Epithelial cell of esophagus (primary cell): ENCODE results near the gene SMG9.
A peak's percentile ranks its signal among the peaks of the same experiment; 100 is the strongest.
"Not testable (repeated sequence)": the region's sequence is repeated elsewhere in the genome, so short reads cannot be mapped to it uniquely, and the experiment has no call there.

Source experiments
- DNase-seq: peaks from one replicate; pipeline ENCODE4 v3.0.0; 2010; ENCODE audit warnings: low read depth
- H3K4me3 ChIP-seq: 2 replicates; pipeline ENCODE4 v1.5.1; 2011; ENCODE audit warnings: mild to moderate bottlenecking, low read length, control low read depth
- CTCF ChIP-seq: IDR thresholded peaks from 2 replicates; pipeline ENCODE4 v1.5.1; 2011; ENCODE audit warnings: low read depth, mild to moderate bottlenecking, low read length, control low read depth, inconsistent platforms; ENCODE audit not compliant: insufficient read depth; ENCODE audit errors: missing control alignments

Gene SMG9

DNA sequence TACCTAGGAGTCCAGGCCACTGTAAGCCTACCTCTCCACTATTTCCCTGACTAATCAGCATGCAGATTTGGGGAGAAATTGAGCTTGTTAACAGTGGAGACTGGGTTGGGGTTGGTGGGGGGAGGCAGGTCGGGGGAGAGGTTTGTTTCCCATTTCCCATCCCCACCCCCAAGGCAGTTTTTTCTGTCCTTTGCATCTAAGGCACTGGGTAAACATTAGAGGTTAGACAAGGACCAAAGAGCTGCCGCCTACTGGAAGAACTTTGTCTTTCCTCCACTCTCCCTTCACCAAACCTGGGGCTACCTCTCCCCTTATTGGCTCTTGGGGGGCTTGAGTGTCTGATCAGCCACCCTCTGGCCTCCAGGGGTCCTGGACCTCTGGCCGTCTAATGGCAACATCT is 25.1 kb upstream of the SMG9 start:
- no peak for DNase-seq
- no peak overlapping the region for H3K4me3 ChIP-seq
- TF ChIP-seq CTCF = peak; percentile 21

GRCh38 chr19:43779147-43779819 is 24.5 kb upstream of the SMG9 start:
- H3K4me3 ChIP-seq = no peak overlapping the region
- no peak for DNase-seq
- no peak for TF ChIP-seq CTCF

GRCh38 chr19:43778651-43779050 is 23.9 kb upstream of the SMG9 start:
- no peak for TF ChIP-seq CTCF
- DNase-seq = no peak
- H3K4me3 ChIP-seq = no peak overlapping the region

DNA sequence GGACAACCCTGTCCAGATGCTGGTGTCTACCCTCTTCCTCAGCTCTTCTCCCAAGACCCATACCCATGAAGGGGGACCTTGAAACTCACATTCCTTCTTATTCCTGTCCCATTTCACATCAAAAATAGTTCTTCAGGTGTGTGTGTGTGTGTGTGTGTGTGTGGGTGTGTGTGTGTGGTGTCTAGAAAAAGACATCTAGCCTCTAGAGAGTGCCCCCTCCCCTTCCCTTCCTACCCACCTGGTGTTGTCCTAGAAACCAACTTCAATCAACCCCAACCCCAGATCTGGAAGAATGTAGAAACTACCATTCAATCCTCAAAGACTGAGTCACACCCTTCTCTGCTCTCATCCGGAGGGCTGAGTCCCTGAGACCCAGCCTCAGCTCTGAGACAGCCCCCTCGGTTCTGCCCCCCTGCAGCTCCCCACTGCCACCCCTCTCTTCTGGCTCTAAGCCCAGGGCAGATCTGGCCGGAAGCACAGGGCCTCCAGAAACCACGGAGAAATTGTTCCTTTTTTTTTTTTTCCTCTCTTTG is 22.5 kb upstream of the SMG9 start:
- TF ChIP-seq CTCF = no peak
- no peak overlapping the region for H3K4me3 ChIP-seq
- DNase-seq = no peak

GRCh38 chr19:43776286-43776685 is 21.5 kb upstream of the SMG9 start:
- TF ChIP-seq CTCF = no peak
- DNase-seq = no peak
- H3K4me3 ChIP-seq = no peak overlapping the region

- no peak for DNase-seq
- no peak overlapping the region for H3K4me3 ChIP-seq
- TF ChIP-seq CTCF = no peak
These were observed 20.6 kb upstream of the SMG9 start for GRCh38 chr19:43775299-43775890.

DNA sequence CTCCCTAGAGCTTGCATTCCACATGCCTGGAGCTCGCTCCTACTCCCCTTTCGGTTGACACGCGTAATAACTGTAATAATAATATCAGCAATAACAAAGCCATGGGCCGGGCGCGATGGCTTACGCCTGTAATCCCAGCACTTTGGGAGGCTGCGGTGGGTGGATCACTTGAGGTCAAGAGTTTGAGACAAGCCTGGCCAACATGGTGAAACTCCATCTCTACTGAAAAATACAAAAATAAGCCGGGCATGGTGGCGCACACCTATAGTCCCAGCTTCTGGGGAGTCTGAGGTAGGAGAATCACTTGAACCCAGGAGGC is 20.1 kb upstream of the SMG9 start:
- not testable (repeated sequence) for H3K4me3 ChIP-seq, DNase-seq
